Fibroblast of lung (primary cell): ENCODE data around the gene SLC24A4. TPM values are rescaled to one million over a fixed set of nuclear protein-coding genes. Genes with fewer than 3 reads are reported as not detected.

Experiments used
- DNase-seq, 2 donors: peaks; one replicate each; pipeline versions ENCODE4 v3.0.0 to v3.0.0-alpha.2; 2010; ENCODE audit warnings: low read depth in 2 of 2
- H2AFZ ChIP-seq: 2 replicates; pipeline ENCODE4 v1.5.1; 2012; ENCODE audit warnings: low read length, control low read depth, inconsistent platforms
- H3K27ac ChIP-seq: 2 replicates; pipeline ENCODE4 v1.5.1; 2011; ENCODE audit warnings: low read length, control low read depth; ENCODE audit not compliant: insufficient read depth
- H3K27me3 ChIP-seq: 2 replicates; pipeline ENCODE4 v1.5.1; 2011; ENCODE audit warnings: mild to moderate bottlenecking, low read length; ENCODE audit not compliant: control insufficient read depth, insufficient read depth
- H3K36me3 ChIP-seq: 2 replicates; pipeline ENCODE4 v1.5.1; 2011; ENCODE audit warnings: low read length; ENCODE audit not compliant: control insufficient read depth, insufficient read depth
- H3K4me1 ChIP-seq: 2 replicates; pipeline ENCODE4 v1.5.1; 2011; ENCODE audit warnings: low read length; ENCODE audit not compliant: control insufficient read depth, insufficient read depth; ENCODE audit errors: extremely low read depth
- H3K4me2 ChIP-seq: 2 replicates; pipeline ENCODE4 v1.5.1; 2011; ENCODE audit warnings: low read length, control low read depth; ENCODE audit not compliant: insufficient read depth; ENCODE audit errors: extremely low read depth
- H3K4me3 ChIP-seq, 4 experiments: fragments of 200-600 bp in 1 of 4; sonication (generic) in 1 of 4; replicated peaks in 1 of 4; 2 replicates each; pipeline ENCODE4 v1.5.1; 2011 to 2016; ENCODE audit warnings: low read length in 4 of 4, low read depth in 3 of 4, mild to moderate bottlenecking in 3 of 4, control low read depth in 2 of 4, inconsistent platforms in 1 of 4, mixed read lengths in 1 of 4; ENCODE audit not compliant: insufficient read depth in 1 of 4; ENCODE audit errors: control extremely low read depth in 1 of 4
- H3K79me2 ChIP-seq: 2 replicates; pipeline ENCODE4 v1.5.1; 2012; ENCODE audit warnings: mild to moderate bottlenecking, low read length, inconsistent platforms; ENCODE audit not compliant: control insufficient read depth, insufficient read depth
- H3K9ac ChIP-seq: 2 replicates; pipeline ENCODE4 v1.5.1; 2011; ENCODE audit warnings: mild to moderate bottlenecking, low read length, control low read depth; ENCODE audit not compliant: insufficient read depth
- H3K9me3 ChIP-seq: 2 replicates; pipeline ENCODE4 v1.5.1; 2012; ENCODE audit warnings: low read depth, low read length; ENCODE audit not compliant: control insufficient read depth, insufficient read depth
- H4K20me1 ChIP-seq: 2 replicates; pipeline ENCODE4 v1.5.1; 2011; ENCODE audit warnings: low read length; ENCODE audit not compliant: control insufficient read depth, insufficient read depth; ENCODE audit errors: extremely low read depth
- EZH2 ChIP-seq: IDR thresholded peaks from 2 replicates; pipeline ENCODE4 v1.5.1; 2012; ENCODE audit warnings: low read length, control low read depth, mild to moderate bottlenecking; ENCODE audit errors: missing control alignments
- polyA plus RNA-seq, 2 donors: library from polyadenylated mRNA; depleted of rRNA in 1 of 2; stranded (reverse) in 1 of 2; unstranded in 1 of 2; fragments of >200 nt; gene quantifications; 2 replicates each; pipeline ENCODE4 v1.2.1, GENCODE V29; 2011 to 2012; ENCODE audit warnings: missing spikeins in 1 of 2
- total RNA-seq: library from RNA; depleted of rRNA; stranded (reverse); fragments of >200 nt; gene quantifications from 2 replicates; pipeline ENCODE4 v1.2.1, GENCODE V29; 2014
- TF ChIP-seq, protein P1 (sequence below), 2 donors: IDR thresholded peaks in 1 of 2; conservative IDR thresholded peaks in 1 of 2; 1 replicate in 1 of 2; 2 replicates in 1 of 2; pipeline ENCODE4 v1.5.1; 2011 to 2012; ENCODE audit warnings: low read length in 2 of 2, control low read depth in 1 of 2, inconsistent platforms in 1 of 2, low read depth in 1 of 2, mild to moderate bottlenecking in 1 of 2

The SLC24A4 gene
- total and polyA plus RNA-seq, 2 donors (not counting 1 experiment from before 2014, with no cell fraction given) = 0.03 TPM; not detected in 1

- H3K36me3 ChIP-seq = no peaks in the 10 kb centered on the region
- no peak for TF ChIP-seq EZH2
- TF ChIP-seq, protein P1, sequence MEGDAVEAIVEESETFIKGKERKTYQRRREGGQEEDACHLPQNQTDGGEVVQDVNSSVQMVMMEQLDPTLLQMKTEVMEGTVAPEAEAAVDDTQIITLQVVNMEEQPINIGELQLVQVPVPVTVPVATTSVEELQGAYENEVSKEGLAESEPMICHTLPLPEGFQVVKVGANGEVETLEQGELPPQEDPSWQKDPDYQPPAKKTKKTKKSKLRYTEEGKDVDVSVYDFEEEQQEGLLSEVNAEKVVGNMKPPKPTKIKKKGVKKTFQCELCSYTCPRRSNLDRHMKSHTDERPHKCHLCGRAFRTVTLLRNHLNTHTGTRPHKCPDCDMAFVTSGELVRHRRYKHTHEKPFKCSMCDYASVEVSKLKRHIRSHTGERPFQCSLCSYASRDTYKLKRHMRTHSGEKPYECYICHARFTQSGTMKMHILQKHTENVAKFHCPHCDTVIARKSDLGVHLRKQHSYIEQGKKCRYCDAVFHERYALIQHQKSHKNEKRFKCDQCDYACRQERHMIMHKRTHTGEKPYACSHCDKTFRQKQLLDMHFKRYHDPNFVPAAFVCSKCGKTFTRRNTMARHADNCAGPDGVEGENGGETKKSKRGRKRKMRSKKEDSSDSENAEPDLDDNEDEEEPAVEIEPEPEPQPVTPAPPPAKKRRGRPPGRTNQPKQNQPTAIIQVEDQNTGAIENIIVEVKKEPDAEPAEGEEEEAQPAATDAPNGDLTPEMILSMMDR (conservative IDR thresholded peaks at IDR 0.05 in 1 of 2, IDR thresholded peaks at IDR 0.05 in 1 of 2; ENCODE audit: low read depth in 1 of 2, low read length in 2 of 2) = no peak
- no peaks in the 10 kb centered on the region for H3K79me2 ChIP-seq
- no peak overlapping the region for H2AFZ ChIP-seq
- peaks cover 3% of the 10 kb centered on the region for H3K4me1 ChIP-seq
- peak; percentile 27 to 87 for DNase-seq
- H3K4me3 ChIP-seq = no peak overlapping the region
- H3K27me3 ChIP-seq = no peaks in the 10 kb centered on the region
- H3K27ac ChIP-seq = no peak overlapping the region
- no peaks in the 10 kb centered on the region for H3K9me3 ChIP-seq
- no peaks in the 10 kb centered on the region for H4K20me1 ChIP-seq
- H3K9ac ChIP-seq = no peak overlapping the region
- H3K4me2 ChIP-seq = no peak overlapping the region
Observed at GRCh38 chr14:92426237-92426636, 103.3 kb downstream of the SLC24A4 start.

- Histone ChIP-seq H3K79me2 (no peaks in the 10 kb centered on the region), H3K9me3 (no peaks in the 10 kb centered on the region), H3K4me1 (peaks cover 3% of the 10 kb centered on the region), H3K27me3 (no peaks in the 10 kb centered on the region), H3K4me2 (no peak overlapping the region), H3K27ac (no peak overlapping the region), H3K9ac (no peak overlapping the region), H4K20me1 (no peaks in the 10 kb centered on the region), H2AFZ (no peak overlapping the region), H3K36me3 (no peaks in the 10 kb centered on the region), H3K4me3 (no peak overlapping the region)
- no peak for TF ChIP-seq EZH2
- TF ChIP-seq, protein P1 (conservative IDR thresholded peaks at IDR 0.05 in 1 of 2, IDR thresholded peaks at IDR 0.05 in 1 of 2; ENCODE audit: low read depth in 1 of 2, low read length in 2 of 2) = no peak
- DNase-seq = no peak
Observed at GRCh38 chr14:92427096-92427495, 104.1 kb downstream of the SLC24A4 start.

GRCh38 chr14:92430686-92431085, 107.7 kb downstream of the SLC24A4 start:
- H3K4me3 ChIP-seq = no peak overlapping the region
- H3K9me3 ChIP-seq = no peaks in the 10 kb centered on the region
- no peaks in the 10 kb centered on the region for H3K79me2 ChIP-seq
- H3K27me3 ChIP-seq = no peaks in the 10 kb centered on the region
- H4K20me1 ChIP-seq = no peaks in the 10 kb centered on the region
- no peak overlapping the region for H3K27ac ChIP-seq
- H3K9ac ChIP-seq = no peak overlapping the region
- H2AFZ ChIP-seq = no peak overlapping the region
- DNase-seq = no peak
- H3K4me1 ChIP-seq = peaks cover 3% of the 10 kb centered on the region
- TF ChIP-seq EZH2 = no peak
- TF ChIP-seq, protein P1 (conservative IDR thresholded peaks at IDR 0.05 in 1 of 2, IDR thresholded peaks at IDR 0.05 in 1 of 2; ENCODE audit: low read depth in 1 of 2, low read length in 2 of 2) = no peak
- no peaks in the 10 kb centered on the region for H3K36me3 ChIP-seq
- no peak overlapping the region for H3K4me2 ChIP-seq
